Brain microvascular endothelial cell (primary cell): ENCODE measurements around the gene MICAL1.

Experiments used
- DNase-seq: peaks from one replicate; pipeline ENCODE4 v3.0.0-alpha.2; 2020
- H3K27ac ChIP-seq: fragments of 250-450 bp; sonication (Bioruptor Pico); 2 replicates; pipeline ENCODE4 v1.5.1; 2020; ENCODE audit warnings: mild to moderate bottlenecking, moderate library complexity
- H3K27me3 ChIP-seq: fragments of 250-450 bp; sonication (Bioruptor Pico); replicated peaks from 2 replicates; pipeline ENCODE4 v1.5.1; 2020; ENCODE audit warnings: mild to moderate bottlenecking
- H3K36me3 ChIP-seq: fragments of 250-450 bp; sonication (Bioruptor Pico); replicated peaks from 2 replicates; pipeline ENCODE4 v1.5.1; 2020; ENCODE audit warnings: mild to moderate bottlenecking
- H3K4me3 ChIP-seq: 2 replicates; pipeline ENCODE4 v1.5.1; 2011; ENCODE audit warnings: low read depth, mild to moderate bottlenecking, control low read depth, low read length, moderate library complexity
- in situ Hi-C: cut with HindIII; loops from 2 replicates; pipeline ENCODE4 v1.10.0; 2017; ENCODE audit warnings: low sequenced_read_pairs, low pct_ligation_motif_present
- TF ChIP-seq, protein P1 (sequence below): IDR thresholded peaks from 2 replicates; pipeline ENCODE4 v1.5.1; 2011; ENCODE audit warnings: low read depth, mild to moderate bottlenecking, moderate library complexity, low read length, control low read depth, inconsistent platforms; ENCODE audit errors: missing control alignments

MICAL1 gene

DNA sequence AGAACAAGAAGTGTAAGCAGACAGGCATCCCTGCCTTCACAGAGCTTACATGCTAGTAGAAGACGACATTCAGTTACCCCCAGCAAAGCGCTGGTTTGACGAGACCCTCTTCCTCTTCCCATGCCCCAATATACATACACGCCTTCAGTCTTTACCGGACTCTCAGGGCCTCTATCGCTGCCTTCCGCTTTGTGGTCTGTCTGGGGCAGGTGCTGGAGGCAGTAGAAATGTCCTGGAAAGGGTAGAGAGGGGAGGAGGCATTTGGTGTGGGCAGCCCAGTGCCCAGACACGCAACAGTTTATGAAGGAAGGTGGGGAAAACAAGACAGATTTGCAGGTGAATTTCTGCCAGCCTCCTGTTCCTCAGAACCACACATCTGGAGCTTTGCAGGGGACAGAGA, 9.0 kb downstream of the MICAL1 start:
- no peaks in the 10 kb centered on the region for H3K27me3 ChIP-seq
- DNase-seq, result no peak
- H3K27ac ChIP-seq, result no peak overlapping the region
- H3K4me3 ChIP-seq, result no peak overlapping the region
- in situ Hi-C loops, result no loop called here
- TF ChIP-seq, protein P1, sequence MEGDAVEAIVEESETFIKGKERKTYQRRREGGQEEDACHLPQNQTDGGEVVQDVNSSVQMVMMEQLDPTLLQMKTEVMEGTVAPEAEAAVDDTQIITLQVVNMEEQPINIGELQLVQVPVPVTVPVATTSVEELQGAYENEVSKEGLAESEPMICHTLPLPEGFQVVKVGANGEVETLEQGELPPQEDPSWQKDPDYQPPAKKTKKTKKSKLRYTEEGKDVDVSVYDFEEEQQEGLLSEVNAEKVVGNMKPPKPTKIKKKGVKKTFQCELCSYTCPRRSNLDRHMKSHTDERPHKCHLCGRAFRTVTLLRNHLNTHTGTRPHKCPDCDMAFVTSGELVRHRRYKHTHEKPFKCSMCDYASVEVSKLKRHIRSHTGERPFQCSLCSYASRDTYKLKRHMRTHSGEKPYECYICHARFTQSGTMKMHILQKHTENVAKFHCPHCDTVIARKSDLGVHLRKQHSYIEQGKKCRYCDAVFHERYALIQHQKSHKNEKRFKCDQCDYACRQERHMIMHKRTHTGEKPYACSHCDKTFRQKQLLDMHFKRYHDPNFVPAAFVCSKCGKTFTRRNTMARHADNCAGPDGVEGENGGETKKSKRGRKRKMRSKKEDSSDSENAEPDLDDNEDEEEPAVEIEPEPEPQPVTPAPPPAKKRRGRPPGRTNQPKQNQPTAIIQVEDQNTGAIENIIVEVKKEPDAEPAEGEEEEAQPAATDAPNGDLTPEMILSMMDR, result no peak
- H3K36me3 ChIP-seq, result peaks cover 58% of the 10 kb centered on the region

DNA sequence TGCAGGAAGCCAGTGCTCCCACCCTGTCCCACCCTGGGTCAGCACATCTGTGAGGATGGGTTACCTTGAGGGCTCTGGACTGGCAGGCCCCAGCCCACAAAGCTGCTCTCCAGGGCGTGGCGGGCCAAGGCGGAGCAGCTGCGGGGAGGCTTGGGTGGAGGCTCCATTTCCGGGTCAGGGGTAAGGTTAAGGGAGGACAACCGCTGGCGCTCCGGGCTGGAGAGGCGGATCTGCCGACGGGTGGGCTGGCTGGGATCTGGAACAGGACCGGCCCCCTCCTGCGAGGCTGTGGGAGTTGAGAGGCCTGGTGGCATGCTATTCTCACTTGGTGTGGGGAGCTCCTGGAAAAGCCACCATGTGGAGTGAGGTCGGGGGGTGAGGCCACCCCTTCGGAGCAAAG, 9.5 kb downstream of the MICAL1 start:
- in situ Hi-C loops, result no loop called here
- no peak overlapping the region for H3K27ac ChIP-seq
- TF ChIP-seq, protein P1, result no peak
- DNase-seq, result no peak
- peaks cover 53% of the 10 kb centered on the region for H3K36me3 ChIP-seq
- no peaks in the 10 kb centered on the region for H3K27me3 ChIP-seq
- H3K4me3 ChIP-seq, result no peak overlapping the region

DNA sequence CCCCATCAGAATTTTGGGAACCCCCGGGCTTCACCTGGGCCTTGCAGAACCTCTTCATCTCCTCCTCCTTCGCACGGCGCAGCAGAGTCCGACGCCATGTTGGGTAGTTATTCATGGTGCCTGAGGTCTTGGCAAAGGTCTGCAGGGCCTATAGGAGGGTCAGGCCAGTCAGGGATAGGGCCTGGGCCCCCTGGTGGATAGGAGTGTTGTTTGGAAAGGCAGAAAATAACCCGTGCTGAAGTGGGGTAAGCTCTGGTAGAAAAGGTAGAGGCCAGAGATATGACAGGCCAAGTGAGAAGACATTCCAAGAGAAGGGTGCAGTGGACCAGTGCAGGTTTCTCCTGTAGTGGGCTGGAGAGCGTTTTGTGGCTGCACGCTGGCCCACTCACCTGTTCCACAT, 10.2 kb downstream of the MICAL1 start:
- no peak for DNase-seq
- Histone ChIP-seq H3K27ac (no peak overlapping the region), H3K4me3 (no peak overlapping the region), H3K27me3 (no peaks in the 10 kb centered on the region), H3K36me3 (peaks cover 53% of the 10 kb centered on the region)
- TF ChIP-seq, protein P1, result peak; percentile 27
- in situ Hi-C loops, result no loop called here

DNA sequence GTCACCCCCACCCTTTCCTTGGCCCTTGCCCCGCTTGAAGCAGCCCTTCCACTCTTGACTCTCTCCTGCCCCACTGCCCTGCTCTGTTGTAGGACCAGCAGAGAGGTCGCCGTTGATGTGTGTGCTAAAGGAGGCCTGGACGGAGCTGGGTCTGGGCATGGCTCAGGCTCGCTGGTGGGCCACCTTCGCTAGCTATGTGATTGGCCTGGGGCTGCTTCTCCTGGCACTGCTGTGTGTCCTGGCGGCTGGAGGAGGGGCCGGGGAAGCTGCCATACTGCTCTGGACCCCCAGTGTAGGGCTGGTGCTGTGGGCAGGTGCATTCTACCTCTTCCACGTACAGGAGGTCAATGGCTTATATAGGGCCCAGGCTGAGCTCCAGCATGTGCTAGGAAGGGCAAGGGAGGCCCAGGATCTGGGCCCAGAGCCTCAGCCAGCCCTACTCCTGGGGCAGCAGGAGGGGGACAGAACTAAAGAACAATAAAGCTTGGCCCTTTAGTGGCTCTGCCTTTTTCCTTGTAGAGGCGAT, 12.1 kb downstream of the MICAL1 start:
- no peak overlapping the region for H3K4me3 ChIP-seq
- H3K27me3 ChIP-seq, result no peaks in the 10 kb centered on the region
- DNase-seq, result no peak
- H3K36me3 ChIP-seq, result peaks cover 41% of the 10 kb centered on the region
- no peak overlapping the region for H3K27ac ChIP-seq
- TF ChIP-seq, protein P1, result no peak
- in situ Hi-C loops, result no loop called here

DNA sequence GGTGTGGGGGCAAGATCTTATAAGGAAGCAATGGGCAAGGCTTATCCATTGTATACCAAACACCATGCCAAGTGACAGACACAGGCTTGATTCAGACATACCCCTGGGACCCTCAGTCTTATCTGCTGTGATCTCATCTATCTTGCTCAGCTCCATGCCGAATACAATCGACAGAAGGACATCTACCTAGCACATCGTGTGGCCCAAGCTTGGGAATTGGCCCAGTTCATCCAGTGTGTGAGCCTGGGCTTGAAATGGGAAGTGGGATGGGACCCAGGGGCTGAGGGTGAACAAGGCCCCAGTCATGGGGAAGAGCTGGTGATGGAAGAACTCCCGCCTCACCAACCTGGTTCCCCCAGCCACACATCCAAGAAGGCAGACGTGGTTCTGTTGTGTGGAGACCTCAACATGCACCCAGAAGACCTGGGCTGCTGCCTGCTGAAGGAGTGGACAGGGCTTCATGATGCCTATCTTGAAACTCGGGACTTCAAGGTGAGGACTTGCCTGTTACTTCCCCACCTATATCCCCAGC, 13.1 kb downstream of the MICAL1 start:
- no peaks in the 10 kb centered on the region for H3K27me3 ChIP-seq
- DNase-seq, result no peak
- in situ Hi-C loops, result no loop called here
- TF ChIP-seq, protein P1, result no peak
- no peak overlapping the region for H3K4me3 ChIP-seq
- H3K27ac ChIP-seq, result no peak overlapping the region
- peaks cover 39% of the 10 kb centered on the region for H3K36me3 ChIP-seq

DNA sequence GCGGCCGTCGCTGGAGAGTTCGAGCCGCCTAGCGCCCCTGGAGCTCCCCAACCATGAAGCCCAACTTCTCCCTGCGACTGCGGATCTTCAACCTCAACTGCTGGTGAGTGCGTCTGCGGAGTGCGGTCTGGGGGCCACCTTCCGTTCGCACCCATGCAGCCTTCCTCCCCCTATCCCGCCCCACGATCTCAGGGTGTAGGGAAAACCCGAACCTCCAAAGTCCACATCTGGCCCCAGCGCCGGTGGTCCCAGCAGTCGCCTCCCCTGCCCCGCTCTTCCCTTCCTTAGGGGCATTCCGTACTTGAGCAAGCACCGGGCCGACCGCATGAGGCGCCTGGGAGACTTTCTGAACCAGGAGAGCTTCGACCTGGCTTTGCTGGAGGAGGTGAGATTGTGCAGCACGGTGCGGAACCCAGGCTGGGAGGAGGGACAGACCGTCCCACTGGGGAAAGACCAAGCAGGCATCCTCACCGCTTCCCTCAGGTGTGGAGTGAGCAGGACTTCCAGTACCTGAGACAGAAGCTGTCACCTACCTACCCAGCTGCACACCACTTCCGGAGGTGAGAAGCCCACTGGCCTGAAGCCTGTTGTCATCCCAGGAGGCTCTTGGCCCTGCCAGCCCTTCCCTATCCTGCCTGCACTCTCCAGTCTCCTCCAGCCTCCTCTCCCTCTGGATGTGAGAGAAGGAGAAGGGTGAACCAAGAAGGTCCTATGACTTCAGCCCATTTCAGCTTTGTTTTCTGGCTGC, 14.3 kb downstream of the MICAL1 start:
- TF ChIP-seq, protein P1, result peak; percentile 52
- in situ Hi-C loops, result no loop called here
- H3K27me3 ChIP-seq, result no peaks in the 10 kb centered on the region

More for the DNA sequence above, 14.3 kb downstream of the MICAL1 start:
- Histone ChIP-seq H3K36me3 (peaks cover 29% of the 10 kb centered on the region), H3K4me3 (peak overlapping the region; percentile 80), H3K27ac (peak overlapping the region; percentile 83)
- DNase-seq, result no peak
